ENCODE data around the gene SERTAD1. TPM values are rescaled to one million over a fixed set of nuclear protein-coding genes. Genes with fewer than 3 reads are reported as not detected.

The SERTAD1 gene
- polyA plus RNA-seq, 3 donors: 21.0 to 55.9 (median 21.6) TPM

GRCh38 chr19:40469011-40469410 is 43.2 kb upstream of the SERTAD1 start:
- H3K4me1 Mint-ChIP-seq: peaks cover 29% of the 10 kb centered on the region
- Histone ChIP-seq H3K9ac (ENCODE audit: insufficient read depth, low read length, poor library complexity, severe bottlenecking) (no peak overlapping the region), H4K20me1 (ENCODE audit: insufficient read depth, low read length) (peaks cover 5% of the 10 kb centered on the region), H3K9me3 (replicated peaks in 1 of 2; ENCODE audit: control insufficient read depth in 1 of 2, insufficient read depth in 1 of 2, low read length in 2 of 2) (no peaks in the 10 kb centered on the region), H2AFZ (ENCODE audit: insufficient read depth, low read depth, low read length, poor library complexity, severe bottlenecking) (no peak overlapping the region), H3K4me3 (replicated peaks in 1 of 3; ENCODE audit: low read depth in 2 of 3, low read length in 3 of 3) (no peak overlapping the region), H3K27me3 (ENCODE audit: control insufficient read depth in 2 of 2, insufficient read depth in 2 of 2, low read length in 2 of 2) (peaks cover 13 to 24% of the 10 kb centered on the region in 2 donors), H3K4me2 (replicated peaks; ENCODE audit: extremely low read depth, low read length, poor library complexity, severe bottlenecking) (no peak overlapping the region), H3K27ac (ENCODE audit: low read depth in 1 of 2, low read length in 2 of 2) (no peak overlapping the region), H3K79me2 (ENCODE audit: insufficient read depth, low read length) (peaks cover 13% of the 10 kb centered on the region), H3K36me3 (replicated peaks in 1 of 2; ENCODE audit: control insufficient read depth in 1 of 2, insufficient read depth in 2 of 2, low read length in 2 of 2) (no peaks in the 10 kb centered on the region), H3K4me1 (ENCODE audit: control insufficient read depth in 1 of 2, insufficient read depth in 2 of 2, low read length in 2 of 2) (peaks cover 25 to 37% of the 10 kb centered on the region in 2 donors)
- peaks cover 2 to 10% (median 6%) of the 10 kb centered on the region in 7 donors for H3K9me3 Mint-ChIP-seq
- peaks cover 25 to 33% (median 33%) of the 10 kb centered on the region in 3 donors for H3K27me3 Mint-ChIP-seq (ENCODE audit: low read depth in 3 of 3)
- TF ChIP-seq CTCF (IDR thresholded peaks at IDR 0.05): no peak
- 93% methylated on average over 3 of the region's 6 CpGs for WGBS (ENCODE audit: insufficient coverage)
- H3K36me3 Mint-ChIP-seq: peaks cover 5 to 10% of the 10 kb centered on the region in 2 donors
- DNase-seq: no peak
- H3K4me3 Mint-ChIP-seq: peak overlapping the region in 1 of 2 donors; percentile 21
- no peak overlapping the region for H3K27ac Mint-ChIP-seq
- intact Hi-C loops (cut with micrococcal nuclease): loop anchor here (5.0 to 10.0 kb wide), 2 partner anchors 103 to 104 kb away; no protein-coding TSS in a partner anchor

- H3K27me3 Mint-ChIP-seq (ENCODE audit: low read depth in 3 of 3): peaks cover 25 to 33% (median 33%) of the 10 kb centered on the region in 3 donors
- H3K79me2 ChIP-seq (ENCODE audit: insufficient read depth, low read length): peaks cover 27% of the 10 kb centered on the region
- intact Hi-C loops (cut with micrococcal nuclease): loop anchor here (5.0 to 10.0 kb wide), 2 partner anchors 102 to 105 kb away; no protein-coding TSS in a partner anchor
- WGBS (ENCODE audit: insufficient coverage): 2% methylated on average over 57 of the region's 87 CpGs
- no peaks in the 10 kb centered on the region for H3K36me3 ChIP-seq (replicated peaks in 1 of 2; ENCODE audit: control insufficient read depth in 1 of 2, insufficient read depth in 2 of 2, low read length in 2 of 2)
- peaks cover 46% of the 10 kb centered on the region for H3K4me1 Mint-ChIP-seq
- peak within 1 kb of the TSS in 2 of 3 experiments; percentile 19 to 84 for H3K4me3 ChIP-seq (replicated peaks in 1 of 3; ENCODE audit: low read depth in 2 of 3, low read length in 3 of 3)
- peaks cover 5% of the 10 kb centered on the region for H4K20me1 ChIP-seq (ENCODE audit: insufficient read depth, low read length)
- no peaks in the 10 kb centered on the region for H3K9me3 ChIP-seq (replicated peaks in 1 of 2; ENCODE audit: control insufficient read depth in 1 of 2, insufficient read depth in 1 of 2, low read length in 2 of 2)
- H3K27me3 ChIP-seq (ENCODE audit: control insufficient read depth in 2 of 2, insufficient read depth in 2 of 2, low read length in 2 of 2): peaks cover 13 to 24% of the 10 kb centered on the region in 2 donors
- peak within 1 kb of the TSS; percentile 91 to 96 for H3K27ac ChIP-seq (ENCODE audit: low read depth in 1 of 2, low read length in 2 of 2)
- peak within 1 kb of the TSS; percentile 89 for H3K4me2 ChIP-seq (replicated peaks; ENCODE audit: extremely low read depth, low read length, poor library complexity, severe bottlenecking)
- H3K9ac ChIP-seq (ENCODE audit: insufficient read depth, low read length, poor library complexity, severe bottlenecking): peak within 1 kb of the TSS; percentile 89
- peaks cover 2 to 10% (median 6%) of the 10 kb centered on the region in 7 donors for H3K9me3 Mint-ChIP-seq
- peaks cover 42 to 55% of the 10 kb centered on the region in 2 donors for H3K4me1 ChIP-seq (ENCODE audit: control insufficient read depth in 1 of 2, insufficient read depth in 2 of 2, low read length in 2 of 2)
- no peak within 1 kb of the TSS for H2AFZ ChIP-seq (ENCODE audit: insufficient read depth, low read depth, low read length, poor library complexity, severe bottlenecking)
- peaks cover 5 to 10% of the 10 kb centered on the region in 2 donors for H3K36me3 Mint-ChIP-seq
- peak within 1 kb of the TSS; percentile 72 to 99 (median 95) for H3K27ac Mint-ChIP-seq
- peak within 1 kb of the TSS; percentile 90 to 96 for H3K4me3 Mint-ChIP-seq
- no peak for TF ChIP-seq CTCF (IDR thresholded peaks at IDR 0.05)
- DNase-seq: peak in 1 of 3 donors; percentile 20
These were observed 41.4 kb upstream of the SERTAD1 start, which contains the start of gene SPTBN4 for GRCh38 chr19:40466985-40467734. Gene SPTBN4, plus strand, starts transcription at chr19:40467001. Its CDS starts 5,621 bp downstream, at chr19:40472622.
